Mesenchymal stem cell (in vitro differentiated cells and primary cell): ENCODE data around the gene UBE2QL1.

Experiments used
- DNase-seq: peaks from one replicate; pipeline ENCODE4 v3.0.0-alpha.2; 2013
- H2AFZ ChIP-seq: one replicate; pipeline ENCODE4 v1.6.1; 2013; ENCODE audit warnings: low read depth, mild to moderate bottlenecking, control low read depth, inconsistent platforms, low read length, moderate library complexity
- H2AK5ac ChIP-seq: 2 replicates; pipeline ENCODE4 v1.6.1; 2013; ENCODE audit warnings: low read length, moderate library complexity, mild to moderate bottlenecking, inconsistent platforms; ENCODE audit not compliant: severe bottlenecking
- H2BK120ac ChIP-seq: one replicate; pipeline ENCODE4 v1.6.1; 2013; ENCODE audit warnings: low read depth, mild to moderate bottlenecking, inconsistent platforms, low read length, moderate library complexity
- H2BK12ac ChIP-seq, 2 experiments: one replicate each; pipeline ENCODE4 v1.6.1; 2013; ENCODE audit warnings: inconsistent platforms in 2 of 2, low read length in 2 of 2, mild to moderate bottlenecking in 2 of 2, moderate library complexity in 2 of 2, control low read depth in 1 of 2
- H2BK15ac ChIP-seq: one replicate; pipeline ENCODE4 v1.6.1; 2013; ENCODE audit warnings: mild to moderate bottlenecking, low read depth, inconsistent platforms; ENCODE audit not compliant: poor library complexity, severe bottlenecking
- H2BK5ac ChIP-seq: 2 replicates; pipeline ENCODE4 v1.6.1; 2013; ENCODE audit warnings: low read depth, mild to moderate bottlenecking, low read length, control low read depth, inconsistent platforms; ENCODE audit not compliant: poor library complexity, severe bottlenecking
- H3K14ac ChIP-seq, 2 experiments: one replicate each; pipeline ENCODE4 v1.6.1; 2013; ENCODE audit warnings: inconsistent platforms in 2 of 2, low read length in 2 of 2, control low read depth in 1 of 2, mild to moderate bottlenecking in 1 of 2, moderate library complexity in 1 of 2
- H3K18ac ChIP-seq, 2 experiments: one replicate each; pipeline ENCODE4 v1.6.1; 2013; ENCODE audit warnings: inconsistent platforms in 2 of 2, low read length in 2 of 2, control low read depth in 1 of 2, low read depth in 1 of 2, mild to moderate bottlenecking in 1 of 2
- H3K23ac ChIP-seq, 2 experiments: one replicate each; pipeline ENCODE4 v1.6.1; 2013; ENCODE audit warnings: inconsistent platforms in 2 of 2, low read length in 2 of 2, mild to moderate bottlenecking in 2 of 2, moderate library complexity in 2 of 2, control low read depth in 1 of 2
- H3K27ac ChIP-seq: 2 replicates; pipeline ENCODE4 v1.5.1; 2013; ENCODE audit warnings: mild to moderate bottlenecking, moderate library complexity, low read length, control low read depth, inconsistent platforms; ENCODE audit not compliant: poor library complexity, severe bottlenecking
- H3K27me3 ChIP-seq, 2 experiments: 2 replicates each; pipeline versions ENCODE4 v1.6.1 to v1.7.0; 2013; ENCODE audit warnings: low read length in 2 of 2, mild to moderate bottlenecking in 2 of 2, moderate library complexity in 2 of 2, control low read depth in 1 of 2, inconsistent platforms in 1 of 2; ENCODE audit not compliant: control insufficient read depth in 1 of 2, insufficient read depth in 1 of 2
- H3K36me3 ChIP-seq, 2 experiments: 2 replicates each; pipeline versions ENCODE4 v1.6.1 to v1.7.0; 2013; ENCODE audit warnings: low read length in 2 of 2, control low read depth in 1 of 2, inconsistent platforms in 1 of 2, low read depth in 1 of 2, mild to moderate bottlenecking in 1 of 2; ENCODE audit not compliant: insufficient read depth in 2 of 2, control insufficient read depth in 1 of 2
- H3K4ac ChIP-seq, 2 experiments: one replicate each; pipeline ENCODE4 v1.6.1; 2013; ENCODE audit warnings: inconsistent platforms in 2 of 2, low read length in 2 of 2, mild to moderate bottlenecking in 2 of 2, moderate library complexity in 2 of 2, control low read depth in 1 of 2, low read depth in 1 of 2
- H3K4me1 ChIP-seq: 2 replicates; pipeline ENCODE4 v1.6.1; 2013; ENCODE audit warnings: low read depth, low read length, control low read depth; ENCODE audit not compliant: control insufficient read depth, insufficient read depth
- H3K4me2 ChIP-seq: 2 replicates; pipeline ENCODE4 v1.6.1; 2013; ENCODE audit warnings: low read length, mild to moderate bottlenecking, inconsistent platforms; ENCODE audit not compliant: poor library complexity, severe bottlenecking
- H3K4me3 ChIP-seq, 2 experiments: 2 replicates each; pipeline versions ENCODE4 v1.5.1 to v1.7.0; 2013; ENCODE audit warnings: low read length in 2 of 2, mild to moderate bottlenecking in 2 of 2, control low read depth in 1 of 2, low read depth in 1 of 2; ENCODE audit not compliant: insufficient read depth in 1 of 2
- H3K79me1 ChIP-seq: replicated peaks from 2 replicates; pipeline ENCODE4 v1.6.1; 2013; ENCODE audit warnings: mild to moderate bottlenecking, control low read depth, low read length, inconsistent platforms; ENCODE audit not compliant: poor library complexity, severe bottlenecking
- H3K9ac ChIP-seq: 2 replicates; pipeline ENCODE4 v1.7.0; 2013; ENCODE audit warnings: mild to moderate bottlenecking, low read length, moderate library complexity
- H3K9me3 ChIP-seq: 2 replicates; pipeline ENCODE4 v1.7.0; 2013; ENCODE audit warnings: mild to moderate bottlenecking, low read length; ENCODE audit not compliant: control insufficient read depth
- H4K8ac ChIP-seq: one replicate; pipeline ENCODE4 v1.6.1; 2013; ENCODE audit warnings: inconsistent platforms, mild to moderate bottlenecking, low read length, moderate library complexity
- H4K91ac ChIP-seq: one replicate; pipeline ENCODE4 v1.6.1; 2013; ENCODE audit warnings: mild to moderate bottlenecking, low read length, inconsistent platforms
- WGBS: methylation state at CpG from one replicate; pipeline ENCODE4 v1.1.7; 2013; ENCODE audit warnings: mixed read lengths; 5-methylcytosine and 5-hydroxymethylcytosine counted together

The UBE2QL1 gene

GRCh38 chr5:6520201-6520600 is 71.5 kb downstream of the UBE2QL1 start:
- no peaks in the 10 kb centered on the region for H3K9me3 ChIP-seq
- no peaks in the 10 kb centered on the region for H3K4me1 ChIP-seq
- H3K27ac ChIP-seq, result no peak overlapping the region
- no peaks in the 10 kb centered on the region for H3K36me3 ChIP-seq
- no peak overlapping the region for H4K8ac ChIP-seq
- H4K91ac ChIP-seq, result no peak overlapping the region
- no peak overlapping the region for H3K9ac ChIP-seq
- H2BK12ac ChIP-seq, result no peak overlapping the region
- no peak overlapping the region for H3K14ac ChIP-seq
- no peaks in the 10 kb centered on the region for H3K79me1 ChIP-seq
- H3K4ac ChIP-seq, result no peak overlapping the region
- no peak for DNase-seq
- WGBS, result 80% methylated on average over 5 of the region's 5 CpGs
- H3K4me3 ChIP-seq, result no peak overlapping the region
- no peak overlapping the region for H2AFZ ChIP-seq
- H3K23ac ChIP-seq, result no peak overlapping the region
- H3K18ac ChIP-seq, result no peak overlapping the region
- peaks cover 0 to 19% of the 10 kb centered on the region in 2 experiments for H3K27me3 ChIP-seq
- H2BK15ac ChIP-seq, result no peak overlapping the region
- no peak overlapping the region for H2BK120ac ChIP-seq
- H2BK5ac ChIP-seq, result no peak overlapping the region
- no peak overlapping the region for H2AK5ac ChIP-seq
- H3K4me2 ChIP-seq, result no peak overlapping the region

GRCh38 chr5:6522331-6522730 is 73.7 kb downstream of the UBE2QL1 start:
- Histone ChIP-seq H3K4me2 (no peak overlapping the region), H2AK5ac (no peak overlapping the region), H4K8ac (no peak overlapping the region), H3K27me3 (peaks cover 0 to 19% of the 10 kb centered on the region in 2 experiments), H3K18ac (no peak overlapping the region), H3K14ac (no peak overlapping the region), H2BK15ac (no peak overlapping the region), H3K23ac (no peak overlapping the region), H2AFZ (no peak overlapping the region), H3K4me3 (no peak overlapping the region), H3K79me1 (no peaks in the 10 kb centered on the region), H2BK12ac (no peak overlapping the region), H2BK120ac (no peak overlapping the region), H3K9me3 (no peaks in the 10 kb centered on the region), H3K4me1 (no peaks in the 10 kb centered on the region), H4K91ac (no peak overlapping the region), H3K9ac (no peak overlapping the region), H3K4ac (no peak overlapping the region), H3K27ac (no peak overlapping the region), H2BK5ac (no peak overlapping the region), H3K36me3 (no peaks in the 10 kb centered on the region)
- WGBS, result 83% methylated on average over 16 of the region's 16 CpGs
- no peak for DNase-seq

- no peak overlapping the region for H2BK120ac ChIP-seq
- H4K91ac ChIP-seq, result no peak overlapping the region
- H2BK5ac ChIP-seq, result no peak overlapping the region
- no peak overlapping the region for H4K8ac ChIP-seq
- no peaks in the 10 kb centered on the region for H3K79me1 ChIP-seq
- 77% methylated on average over 9 of the region's 9 CpGs for WGBS
- DNase-seq, result no peak
- no peaks in the 10 kb centered on the region for H3K36me3 ChIP-seq
- H3K27ac ChIP-seq, result no peak overlapping the region
- no peak overlapping the region for H2BK12ac ChIP-seq
- H3K27me3 ChIP-seq, result peaks cover 0 to 19% of the 10 kb centered on the region in 2 experiments
- H3K9me3 ChIP-seq, result no peaks in the 10 kb centered on the region
- H3K4me2 ChIP-seq, result no peak overlapping the region
- no peak overlapping the region for H3K14ac ChIP-seq
- H3K18ac ChIP-seq, result no peak overlapping the region
- no peak overlapping the region for H2AFZ ChIP-seq
- H3K4ac ChIP-seq, result no peak overlapping the region
- no peak overlapping the region for H3K9ac ChIP-seq
- H2BK15ac ChIP-seq, result no peak overlapping the region
- H3K4me1 ChIP-seq, result no peaks in the 10 kb centered on the region
- H3K4me3 ChIP-seq, result no peak overlapping the region
- no peak overlapping the region for H2AK5ac ChIP-seq
- H3K23ac ChIP-seq, result no peak overlapping the region
Measured at GRCh38 chr5:6522923-6523322, 74.3 kb downstream of the UBE2QL1 start.

GRCh38 chr5:6525422-6525821 is 76.8 kb downstream of the UBE2QL1 start:
- H2BK5ac ChIP-seq, result no peak overlapping the region
- no peaks in the 10 kb centered on the region for H3K79me1 ChIP-seq
- H3K4me3 ChIP-seq, result no peak overlapping the region
- no peak overlapping the region for H3K23ac ChIP-seq
- no peak overlapping the region for H2AFZ ChIP-seq
- no peak overlapping the region for H3K27ac ChIP-seq
- H3K14ac ChIP-seq, result no peak overlapping the region
- H3K9ac ChIP-seq, result no peak overlapping the region
- H2AK5ac ChIP-seq, result no peak overlapping the region
- no peak overlapping the region for H4K91ac ChIP-seq
- no peak for DNase-seq
- no peaks in the 10 kb centered on the region for H3K4me1 ChIP-seq
- no peak overlapping the region for H3K18ac ChIP-seq
- no peak overlapping the region for H4K8ac ChIP-seq
- no peak overlapping the region for H2BK15ac ChIP-seq
- no peak overlapping the region for H3K4ac ChIP-seq
- WGBS, result 86% methylated on average over 4 of the region's 4 CpGs
- H3K9me3 ChIP-seq, result peaks cover 5% of the 10 kb centered on the region
- H2BK12ac ChIP-seq, result no peak overlapping the region
- H3K36me3 ChIP-seq, result no peaks in the 10 kb centered on the region
- no peak overlapping the region for H3K4me2 ChIP-seq
- H3K27me3 ChIP-seq, result peaks cover 0 to 16% of the 10 kb centered on the region in 2 experiments
- no peak overlapping the region for H2BK120ac ChIP-seq
